ENCODE data around the gene TACC2. TPM values are rescaled to one million over a fixed set of nuclear protein-coding genes. Genes with fewer than 3 reads are reported as not detected.

TACC2 gene
- total RNA-seq, 2 experiments from 2014 or later = not detected

- no peaks in the 10 kb centered on the region for H3K27me3 Mint-ChIP-seq
- ATAC-seq = no peak
- H3K4me3 Mint-ChIP-seq = no peak overlapping the region
- DNase-seq = no peak
- H3K9me3 Mint-ChIP-seq (ENCODE audit: low read depth) = no peaks in the 10 kb centered on the region
- no peaks in the 10 kb centered on the region for H3K36me3 Mint-ChIP-seq
- CTCF ChIA-PET = interaction anchor here (1.8 kb wide), 1 partner anchor 15 kb away, joined by 4 read pairs; no protein-coding TSS in a partner anchor
- no peaks in the 10 kb centered on the region for H3K4me1 Mint-ChIP-seq
- no peak overlapping the region for H3K27ac Mint-ChIP-seq
Measured at GRCh38 chr10:122126763-122127659, 138.0 kb downstream of the TACC2 start.

DNA sequence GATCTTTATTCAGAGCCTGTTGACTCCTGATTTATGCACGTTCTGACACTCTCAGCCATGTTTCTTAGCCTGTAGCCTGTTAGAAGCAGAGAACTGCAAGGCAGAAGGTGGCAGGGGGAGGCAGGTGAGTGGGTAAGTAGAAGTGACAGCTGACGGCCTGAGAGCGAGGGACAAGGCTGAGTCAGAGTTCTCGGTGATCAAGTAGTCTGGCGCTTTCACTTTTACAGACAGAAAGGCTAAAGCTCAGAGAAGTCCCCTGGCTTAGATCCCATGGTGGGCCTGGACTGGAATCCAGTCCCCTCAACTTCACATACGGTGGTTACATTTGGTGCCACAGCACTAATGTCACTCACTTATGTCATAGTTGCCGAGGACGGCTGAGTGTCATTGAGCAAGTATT lies 139.0 kb downstream of the TACC2 start:
- H3K9me3 Mint-ChIP-seq (ENCODE audit: low read depth) = no peaks in the 10 kb centered on the region
- no peak overlapping the region for H3K27ac Mint-ChIP-seq
- CTCF ChIA-PET = interaction anchor here (1.8 kb wide), 1 partner anchor 15 kb away, joined by 4 read pairs; no protein-coding TSS in a partner anchor
- DNase-seq (no peak), ATAC-seq (no peak)
- H3K36me3 Mint-ChIP-seq = no peaks in the 10 kb centered on the region
- H3K27me3 Mint-ChIP-seq = no peaks in the 10 kb centered on the region
- H3K4me3 Mint-ChIP-seq = no peak overlapping the region
- H3K4me1 Mint-ChIP-seq = no peaks in the 10 kb centered on the region

GRCh38 chr10:122128357-122128756 lies 139.4 kb downstream of the TACC2 start:
- CTCF ChIA-PET = interaction anchor here (1.8 kb wide), 1 partner anchor 14 kb away, joined by 4 read pairs; no protein-coding TSS in a partner anchor
- no peak for ATAC-seq
- no peak for DNase-seq
- H3K9me3 Mint-ChIP-seq (ENCODE audit: low read depth) = no peaks in the 10 kb centered on the region
- H3K36me3 Mint-ChIP-seq = no peaks in the 10 kb centered on the region
- H3K27me3 Mint-ChIP-seq = no peaks in the 10 kb centered on the region
- H3K4me3 Mint-ChIP-seq = no peak overlapping the region
- H3K27ac Mint-ChIP-seq = no peak overlapping the region
- no peaks in the 10 kb centered on the region for H3K4me1 Mint-ChIP-seq

GRCh38 chr10:122130474-122131110 lies 141.6 kb downstream of the TACC2 start:
- no peaks in the 10 kb centered on the region for H3K4me1 Mint-ChIP-seq
- no peak overlapping the region for H3K4me3 Mint-ChIP-seq
- no peak for DNase-seq
- no peaks in the 10 kb centered on the region for H3K36me3 Mint-ChIP-seq
- no peaks in the 10 kb centered on the region for H3K9me3 Mint-ChIP-seq (ENCODE audit: low read depth)
- no peak for ATAC-seq
- CTCF ChIA-PET = no interaction called here
- no peak overlapping the region for H3K27ac Mint-ChIP-seq
- no peaks in the 10 kb centered on the region for H3K27me3 Mint-ChIP-seq

- no peak for ATAC-seq
- CTCF ChIA-PET = no interaction called here
- no peaks in the 10 kb centered on the region for H3K4me1 Mint-ChIP-seq
Measured at GRCh38 chr10:122132331-122132755, 143.4 kb downstream of the TACC2 start.

GRCh38 chr10:122132882-122133565 lies 144.1 kb downstream of the TACC2 start:
- H3K9me3 Mint-ChIP-seq (ENCODE audit: low read depth) = no peaks in the 10 kb centered on the region

More at GRCh38 chr10:122132331-122132755, 143.4 kb downstream of the TACC2 start:
- H3K9me3 Mint-ChIP-seq (ENCODE audit: low read depth) = no peaks in the 10 kb centered on the region
- DNase-seq = no peak
- H3K27ac Mint-ChIP-seq = no peak overlapping the region
- H3K4me3 Mint-ChIP-seq = no peak overlapping the region
- H3K27me3 Mint-ChIP-seq = no peaks in the 10 kb centered on the region
- H3K36me3 Mint-ChIP-seq = no peaks in the 10 kb centered on the region

GRCh38 chr10:122135251-122136025 lies 146.5 kb downstream of the TACC2 start:
- no peaks in the 10 kb centered on the region for H3K27me3 Mint-ChIP-seq
- no peak overlapping the region for H3K4me3 Mint-ChIP-seq
- DNase-seq (no peak), ATAC-seq (no peak)
- no peaks in the 10 kb centered on the region for H3K36me3 Mint-ChIP-seq
- H3K27ac Mint-ChIP-seq = no peak overlapping the region
- no peaks in the 10 kb centered on the region for H3K9me3 Mint-ChIP-seq (ENCODE audit: low read depth)
- H3K4me1 Mint-ChIP-seq = no peaks in the 10 kb centered on the region
- CTCF ChIA-PET = interaction anchor here (0.6 to 1.2 kb wide), 2 partner anchors 9 to 10 kb away, joined by 3 read pairs; no protein-coding TSS in a partner anchor

More at GRCh38 chr10:122132882-122133565, 144.1 kb downstream of the TACC2 start:
- no peak overlapping the region for H3K27ac Mint-ChIP-seq
- H3K36me3 Mint-ChIP-seq = no peaks in the 10 kb centered on the region
- ATAC-seq (no peak), DNase-seq (no peak)
- CTCF ChIA-PET = no interaction called here
- no peaks in the 10 kb centered on the region for H3K4me1 Mint-ChIP-seq
- H3K4me3 Mint-ChIP-seq = no peak overlapping the region
- no peaks in the 10 kb centered on the region for H3K27me3 Mint-ChIP-seq

GRCh38 chr10:122138831-122139625 lies 150.1 kb downstream of the TACC2 start:
- Mint-ChIP-seq H3K27me3 (peaks cover 5% of the 10 kb centered on the region), H3K4me1 (no peaks in the 10 kb centered on the region), H3K9me3 (ENCODE audit: low read depth) (no peaks in the 10 kb centered on the region), H3K4me3 (no peak overlapping the region), H3K36me3 (no peaks in the 10 kb centered on the region), H3K27ac (no peak overlapping the region)
- DNase-seq (no peak), ATAC-seq (no peak)
- CTCF ChIA-PET = no interaction called here

DNA sequence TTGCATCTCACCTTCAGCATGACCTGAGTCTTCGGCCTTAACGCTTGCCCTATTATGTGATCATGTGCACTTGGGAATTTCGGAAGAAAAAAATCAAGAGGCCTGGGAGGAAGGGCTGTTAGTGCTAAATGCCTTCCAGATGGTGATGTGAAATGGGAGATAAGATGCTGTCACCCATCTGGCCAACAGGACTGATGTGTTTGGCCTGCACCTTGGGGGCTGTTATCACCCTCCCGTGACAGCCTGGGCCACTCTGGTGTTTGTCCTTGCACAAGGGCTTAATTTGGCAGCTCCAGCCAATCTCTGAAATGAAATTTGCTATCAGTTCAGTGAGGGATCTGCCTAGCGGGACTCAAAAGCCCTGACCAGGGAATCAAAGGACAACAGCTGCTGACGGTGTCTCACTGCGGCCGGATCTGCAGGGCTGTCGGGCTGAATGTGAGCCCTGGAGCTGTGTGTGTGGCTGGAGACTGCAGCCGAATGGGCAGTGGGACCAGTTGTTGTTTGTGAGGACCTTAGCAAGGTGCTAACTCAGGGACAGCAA lies 150.7 kb downstream of the TACC2 start:
- CTCF ChIA-PET = no interaction called here
- H3K9me3 Mint-ChIP-seq (ENCODE audit: low read depth) = no peaks in the 10 kb centered on the region

DNA sequence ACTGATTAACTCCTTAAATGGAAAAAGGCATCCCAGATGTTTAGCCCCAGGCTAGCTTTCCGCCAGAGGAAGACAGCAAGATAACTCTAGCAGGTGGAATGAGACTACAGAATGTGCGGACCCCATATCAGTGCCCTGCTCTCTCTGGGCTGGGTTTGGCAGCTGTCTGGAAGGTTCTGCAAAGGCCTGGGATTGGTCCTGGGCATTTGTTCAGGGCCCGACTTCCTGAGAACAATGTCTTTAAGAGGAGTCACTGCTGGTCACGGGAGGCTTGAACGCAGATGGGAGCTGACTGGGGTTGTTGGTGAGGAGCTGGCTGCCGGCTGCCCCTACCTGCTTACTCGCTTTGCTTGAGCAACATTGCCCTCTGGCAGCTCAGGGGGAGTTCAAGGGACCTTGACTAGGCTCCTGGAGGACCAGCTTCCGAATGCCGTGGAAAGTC lies 151.5 kb downstream of the TACC2 start:
- CTCF ChIA-PET = no interaction called here
- Mint-ChIP-seq H3K4me1 (no peaks in the 10 kb centered on the region), H3K4me3 (no peak overlapping the region), H3K27me3 (peaks cover 5% of the 10 kb centered on the region), H3K9me3 (ENCODE audit: low read depth) (peaks cover 3% of the 10 kb centered on the region), H3K36me3 (no peaks in the 10 kb centered on the region), H3K27ac (no peak overlapping the region)
- no peak for ATAC-seq
- no peak for DNase-seq

More for the DNA sequence above, 150.7 kb downstream of the TACC2 start:
- no peaks in the 10 kb centered on the region for H3K36me3 Mint-ChIP-seq
- H3K27ac Mint-ChIP-seq = no peak overlapping the region
- peaks cover 5% of the 10 kb centered on the region for H3K27me3 Mint-ChIP-seq
- H3K4me3 Mint-ChIP-seq = no peak overlapping the region
- ATAC-seq = no peak
- DNase-seq = no peak
- H3K4me1 Mint-ChIP-seq = no peaks in the 10 kb centered on the region

DNA sequence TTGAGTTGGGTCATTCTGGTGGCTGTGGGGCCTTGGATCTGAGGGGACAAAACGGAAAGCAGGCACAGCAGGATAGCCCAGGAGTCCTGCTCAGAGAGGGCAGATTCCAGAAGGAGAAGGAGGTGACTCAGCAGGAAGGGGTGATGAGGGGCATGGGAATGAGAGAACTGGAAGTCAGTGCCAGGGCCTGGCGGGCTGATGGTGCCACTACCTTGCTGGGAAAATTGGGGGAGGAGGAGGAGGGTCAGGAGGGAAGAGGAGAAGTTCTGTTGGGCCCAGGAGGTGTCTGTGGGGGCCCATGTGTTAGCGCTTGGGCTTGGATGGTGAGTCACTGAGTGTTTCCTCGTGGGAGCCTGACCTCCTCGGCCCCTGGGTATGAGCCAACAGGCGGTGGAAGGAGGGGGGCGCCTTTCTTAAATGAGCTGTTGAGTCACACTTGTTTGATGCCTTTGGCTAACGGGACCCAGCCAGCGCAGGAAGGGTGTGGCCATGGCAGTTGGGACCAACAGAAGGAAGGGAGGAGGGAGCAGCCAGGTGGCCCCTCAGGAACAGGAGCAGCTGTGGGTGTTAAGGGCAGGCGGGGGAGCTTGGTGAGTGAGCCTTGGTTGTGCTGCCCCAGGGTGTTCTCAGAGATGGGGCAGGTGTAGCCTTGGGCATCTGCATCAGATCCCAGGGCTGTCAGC lies 152.1 kb downstream of the TACC2 start:
- peaks cover 5% of the 10 kb centered on the region for H3K27me3 Mint-ChIP-seq
- ATAC-seq (no peak), DNase-seq (no peak)
- CTCF ChIA-PET = no interaction called here
- peaks cover 3% of the 10 kb centered on the region for H3K9me3 Mint-ChIP-seq (ENCODE audit: low read depth)
- no peak overlapping the region for H3K27ac Mint-ChIP-seq
- no peak overlapping the region for H3K4me3 Mint-ChIP-seq
- H3K36me3 Mint-ChIP-seq = no peaks in the 10 kb centered on the region
- H3K4me1 Mint-ChIP-seq = no peaks in the 10 kb centered on the region
